Measurements from ENCODE around the gene ARHGAP30. TPM values are rescaled to one million over a fixed set of nuclear protein-coding genes. Genes with fewer than 3 reads are reported as not detected.

The ARHGAP30 gene
- total RNA-seq (2022; extraction: Qiagen RNA extraction; ENCODE audit: low read depth) = 0.06 to 0.13 TPM (median 0.10 TPM) in 5 replicates

GRCh38 chr1:161069731-161070270, at the start of gene ARHGAP30:
ARHGAP30 (minus strand) TSS chr1:161069891; CDS start chr1:161069624, 267 bp downstream.

GRCh38 chr1:161117759-161118581, 48.3 kb upstream of the ARHGAP30 start, which contains the start of the genes NIT1 and PFDN2:
NIT1 (plus strand) TSS chr1:161118105; CDS start chr1:161118177, 72 bp downstream.
PFDN2 (minus strand) TSS chr1:161118037; CDS start chr1:161118026, 11 bp downstream.

GRCh38 chr1:161098210-161099068, 28.7 kb upstream of the ARHGAP30 start, which contains the start of gene KLHDC9:
KLHDC9 (plus strand) TSS chr1:161098361; CDS start chr1:161098536, 175 bp downstream.

GRCh38 chr1:161089251-161089924, 19.7 kb upstream of the ARHGAP30 start, which contains the start of gene NECTIN4:
NECTIN4 (minus strand) TSS chr1:161089558; CDS start chr1:161089296, 262 bp downstream.

GRCh38 chr1:161045736-161046604, 23.7 kb downstream of the ARHGAP30 start, which contains the start of gene USF1:
USF1 (minus strand) TSS chr1:161045977; CDS start chr1:161043275, 2,702 bp downstream.

GRCh38 chr1:161038523-161039153, 31.1 kb downstream of the ARHGAP30 start, which contains the start of gene TSTD1:
TSTD1 (minus strand) TSS chr1:161038964; CDS start chr1:161038889, 75 bp downstream.

GRCh38 chr1:161020509-161021164, 49.1 kb downstream of the ARHGAP30 start, which contains the start of gene F11R:
F11R (minus strand) TSS chr1:161021152; CDS start chr1:161021073, 79 bp downstream.

Other genes with a start within 250 kb of the ARHGAP30 start
- not detected in 5 replicates for gene CD244, start 207.0 kb downstream of the ARHGAP30 start, total RNA-seq (2022; extraction: Qiagen RNA extraction; ENCODE audit: low read depth)
- gene ITLN1, start 184.7 kb downstream of the ARHGAP30 start, total RNA-seq (2022; extraction: Qiagen RNA extraction; ENCODE audit: low read depth) = not detected in 5 replicates
- 0.14 to 0.30 TPM (median 0.14 TPM) in 3 of 5 replicates, not detected in the others for gene ITLN2, start 115.1 kb downstream of the ARHGAP30 start, total RNA-seq (2022; extraction: Qiagen RNA extraction; ENCODE audit: low read depth)
- gene F11R, start 48.7 kb downstream of the ARHGAP30 start, total RNA-seq (2022; extraction: Qiagen RNA extraction; ENCODE audit: low read depth) = 45.4 to 56.7 TPM (median 50.6 TPM) in 5 replicates
- gene TSTD1, start 30.9 kb downstream of the ARHGAP30 start, total RNA-seq (2022; extraction: Qiagen RNA extraction; ENCODE audit: low read depth) = 0.21 to 0.46 TPM (median 0.24 TPM) in 3 of 5 replicates, not detected in the others
- gene USF1, start 23.9 kb downstream of the ARHGAP30 start, total RNA-seq (2022; extraction: Qiagen RNA extraction; ENCODE audit: low read depth) = 48.5 to 57.3 TPM (median 53.1 TPM) in 5 replicates
- gene NECTIN4, start 19.7 kb upstream of the ARHGAP30 start, total RNA-seq (2022; extraction: Qiagen RNA extraction; ENCODE audit: low read depth) = 1.3 to 1.9 TPM (median 1.7 TPM) in 5 replicates
- 1.6 to 1.7 TPM (median 1.7 TPM) in 5 replicates for gene KLHDC9, start 28.5 kb upstream of the ARHGAP30 start, total RNA-seq (2022; extraction: Qiagen RNA extraction; ENCODE audit: low read depth)
- gene PFDN2, start 48.1 kb upstream of the ARHGAP30 start, total RNA-seq (2022; extraction: Qiagen RNA extraction; ENCODE audit: low read depth) = 113 to 124 TPM (median 120 TPM) in 5 replicates
- 26.6 to 33.0 TPM (median 31.3 TPM) in 5 replicates for gene NIT1, start 48.2 kb upstream of the ARHGAP30 start, total RNA-seq (2022; extraction: Qiagen RNA extraction; ENCODE audit: low read depth)
- 25.0 to 32.8 TPM (median 29.9 TPM) in 5 replicates for gene DEDD, start 62.8 kb upstream of the ARHGAP30 start, total RNA-seq (2022; extraction: Qiagen RNA extraction; ENCODE audit: low read depth)
- 87.3 to 130 TPM (median 91.1 TPM) in 5 replicates for gene UFC1, start 84.1 kb upstream of the ARHGAP30 start, total RNA-seq (2022; extraction: Qiagen RNA extraction; ENCODE audit: low read depth)
- gene USP21, start 89.6 kb upstream of the ARHGAP30 start, total RNA-seq (2022; extraction: Qiagen RNA extraction; ENCODE audit: low read depth) = 15.4 to 27.5 TPM (median 23.2 TPM) in 5 replicates
- gene PPOX, start 96.5 kb upstream of the ARHGAP30 start, total RNA-seq (2022; extraction: Qiagen RNA extraction; ENCODE audit: low read depth) = 11.6 to 17.2 TPM (median 15.2 TPM) in 5 replicates
- gene B4GALT3, start 107.6 kb upstream of the ARHGAP30 start, total RNA-seq (2022; extraction: Qiagen RNA extraction; ENCODE audit: low read depth) = 26.9 to 33.2 TPM (median 29.5 TPM) in 5 replicates
- not detected in 5 replicates for gene ADAMTS4, start 129.2 kb upstream of the ARHGAP30 start, total RNA-seq (2022; extraction: Qiagen RNA extraction; ENCODE audit: low read depth)
- 76.9 to 109 TPM (median 79.7 TPM) in 5 replicates for gene NDUFS2, start 132.5 kb upstream of the ARHGAP30 start, total RNA-seq (2022; extraction: Qiagen RNA extraction; ENCODE audit: low read depth)
- gene FCER1G, start 145.4 kb upstream of the ARHGAP30 start, total RNA-seq (2022; extraction: Qiagen RNA extraction; ENCODE audit: low read depth) = 0.33 TPM in 1 of 5 replicates, not detected in the others
- not detected in 5 replicates for gene APOA2, start 153.7 kb upstream of the ARHGAP30 start, total RNA-seq (2022; extraction: Qiagen RNA extraction; ENCODE audit: low read depth)
- 10.1 to 11.5 TPM (median 11.0 TPM) in 5 replicates for gene TOMM40L, start 156.2 kb upstream of the ARHGAP30 start, total RNA-seq (2022; extraction: Qiagen RNA extraction; ENCODE audit: low read depth)
- gene NR1I3, start 168.3 kb upstream of the ARHGAP30 start, total RNA-seq (2022; extraction: Qiagen RNA extraction; ENCODE audit: low read depth) = 0.21 TPM in 1 of 5 replicates, not detected in the others
- gene PCP4L1, start 188.9 kb upstream of the ARHGAP30 start, total RNA-seq (2022; extraction: Qiagen RNA extraction; ENCODE audit: low read depth) = 0.06 to 0.10 TPM (median 0.08 TPM) in 3 of 5 replicates, not detected in the others
- 0.20 to 0.36 TPM (median 0.26 TPM) in 4 of 5 replicates, not detected in the other for gene MPZ, start 240.1 kb upstream of the ARHGAP30 start, total RNA-seq (2022; extraction: Qiagen RNA extraction; ENCODE audit: low read depth)
- 238 to 268 TPM (median 252 TPM) in 5 replicates for gene SDHC, start 244.5 kb upstream of the ARHGAP30 start, total RNA-seq (2022; extraction: Qiagen RNA extraction; ENCODE audit: low read depth)